Left lung (tissue), 10 donors: Measurements from ENCODE around the gene HIVEP1. TPM values are rescaled to one million over a fixed set of nuclear protein-coding genes. Genes with fewer than 3 reads are reported as not detected.

ENCODE experiments used
- ATAC-seq: fragments of 200-7000 bp; cut with Tn5 transposase; one replicate; pipeline ENCODE4 v1.9.1; 2020; ENCODE audit warnings: moderate library complexity
- DNase-seq, 4 donors: peaks; one replicate each; pipeline ENCODE4 v3.0.0-alpha.2; 2013 to 2020
- H3K27ac ChIP-seq, 2 donors: fragments of 200-600 bp; sonication (generic) in 1 of 2; one replicate each; pipeline versions ENCODE4 v1.5.0 to v1.8.0; 2020 to 2021
- H3K27me3 ChIP-seq, 2 donors: fragments of 200-600 bp; sonication (generic) in 1 of 2; one replicate each; pipeline versions ENCODE4 v1.5.0 to v1.8.0; 2020 to 2021
- H3K36me3 ChIP-seq, 2 donors: fragments of 200-600 bp; sonication (generic) in 1 of 2; one replicate each; pipeline versions ENCODE4 v1.5.0 to v1.8.0; 2020 to 2021
- H3K4me1 ChIP-seq, 2 donors: fragments of 200-600 bp; one replicate each; pipeline ENCODE4 v1.8.0; 2021
- H3K4me3 ChIP-seq, 2 donors: fragments of 200-600 bp; sonication (generic) in 1 of 2; one replicate each; pipeline versions ENCODE4 v1.5.0 to v1.8.0; 2020 to 2021; ENCODE audit warnings: mild to moderate bottlenecking in 1 of 2
- H3K9me3 ChIP-seq, 2 donors: fragments of 200-600 bp; sonication (generic) in 1 of 2; one replicate each; pipeline versions ENCODE4 v1.5.0 to v1.8.0; 2020 to 2021
- intact Hi-C, 2 donors: fragments of 100-400 bp; cut with DNase I; formaldehyde crosslinking; loops; one replicate each; pipeline versions ENCODE4 v1.11.2 to v1.14.2; 2022
- polyA plus RNA-seq, 6 donors: library from polyadenylated mRNA; unstranded; fragments of 120-200 nt; gene quantifications; one replicate each; pipeline ENCODE4 v1.2.1, GENCODE V29; 2013; ENCODE audit not compliant: insufficient read length in 6 of 6
- total RNA-seq, 2 donors: library from RNA; stranded (reverse); fragmentation: NEBNext Ultra II Directional; extraction: Animal tissue kit (Norgen Biotek cat#: 25700); gene quantifications; one replicate each; pipeline ENCODE4 v1.2.1, GENCODE V29; 2021
- TF ChIP-seq, protein P1 (sequence below), 2 donors: fragments of 200-600 bp; sonication (generic) in 1 of 2; IDR thresholded peaks; one replicate each; pipeline versions ENCODE4 v1.5.0 to v1.8.0; 2021; ENCODE audit warnings: antibody characterized with exemption in 2 of 2
- donor health status: DM: no; HTN: yes; CAD: no.
- donor health status: DM: no; HTN: no; CAD: no.

Gene HIVEP1
- total and polyA plus RNA-seq, 8 donors = 24.1 to 35.9 (median 29.0) TPM

DNA sequence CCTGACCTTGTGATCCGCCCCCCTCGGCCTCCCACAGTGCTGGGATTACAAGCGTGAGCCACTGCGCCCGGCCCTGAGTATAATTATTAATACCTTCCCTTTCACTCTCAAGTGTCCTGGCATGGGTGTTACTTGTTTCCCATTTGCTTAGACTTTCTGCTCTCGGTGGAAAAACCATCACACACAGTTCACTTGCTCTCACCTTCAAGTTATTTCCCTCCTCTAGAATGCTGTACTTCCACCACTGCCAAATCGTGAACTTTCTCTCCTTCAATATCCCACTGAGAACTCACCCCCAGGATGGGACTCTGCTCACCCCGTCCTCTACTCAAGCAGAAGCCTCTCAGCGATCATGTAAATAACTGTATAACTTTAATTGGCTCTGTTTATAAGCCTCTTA is 4.6 kb upstream of the HIVEP1 start:
- intact Hi-C loops = no loop called here
- no peak for DNase-seq
- Histone ChIP-seq H3K27me3 (no peaks in the 10 kb centered on the region), H3K4me3 (no peak overlapping the region), H3K36me3 (no peaks in the 10 kb centered on the region), H3K4me1 (peaks cover 5 to 25% of the 10 kb centered on the region in 2 donors), H3K9me3 (no peaks in the 10 kb centered on the region), H3K27ac (peak overlapping the region; percentile 97 to 98)
- TF ChIP-seq, protein P1, sequence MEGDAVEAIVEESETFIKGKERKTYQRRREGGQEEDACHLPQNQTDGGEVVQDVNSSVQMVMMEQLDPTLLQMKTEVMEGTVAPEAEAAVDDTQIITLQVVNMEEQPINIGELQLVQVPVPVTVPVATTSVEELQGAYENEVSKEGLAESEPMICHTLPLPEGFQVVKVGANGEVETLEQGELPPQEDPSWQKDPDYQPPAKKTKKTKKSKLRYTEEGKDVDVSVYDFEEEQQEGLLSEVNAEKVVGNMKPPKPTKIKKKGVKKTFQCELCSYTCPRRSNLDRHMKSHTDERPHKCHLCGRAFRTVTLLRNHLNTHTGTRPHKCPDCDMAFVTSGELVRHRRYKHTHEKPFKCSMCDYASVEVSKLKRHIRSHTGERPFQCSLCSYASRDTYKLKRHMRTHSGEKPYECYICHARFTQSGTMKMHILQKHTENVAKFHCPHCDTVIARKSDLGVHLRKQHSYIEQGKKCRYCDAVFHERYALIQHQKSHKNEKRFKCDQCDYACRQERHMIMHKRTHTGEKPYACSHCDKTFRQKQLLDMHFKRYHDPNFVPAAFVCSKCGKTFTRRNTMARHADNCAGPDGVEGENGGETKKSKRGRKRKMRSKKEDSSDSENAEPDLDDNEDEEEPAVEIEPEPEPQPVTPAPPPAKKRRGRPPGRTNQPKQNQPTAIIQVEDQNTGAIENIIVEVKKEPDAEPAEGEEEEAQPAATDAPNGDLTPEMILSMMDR (IDR thresholded peaks at IDR 0.05) = no peak
- ATAC-seq = no peak

DNA sequence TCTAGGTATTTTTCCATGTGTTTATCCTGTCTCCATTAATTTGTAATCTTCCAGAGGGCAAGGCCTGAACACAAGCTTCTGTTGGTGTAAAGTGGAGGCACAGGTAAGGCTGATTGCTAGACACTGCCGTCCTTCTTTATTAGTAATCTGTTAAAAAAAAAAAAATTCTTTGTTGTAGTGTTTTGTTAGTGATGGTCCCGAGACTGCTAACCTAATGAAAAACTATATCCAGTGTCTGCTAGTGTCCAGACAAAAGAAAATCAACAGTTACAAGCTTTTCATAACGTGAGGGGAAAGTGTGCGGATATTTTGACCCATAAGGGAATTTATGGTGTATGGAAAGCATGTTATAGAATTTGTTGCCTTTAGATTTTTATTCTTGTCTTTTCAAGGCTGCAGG is 4.2 kb upstream of the HIVEP1 start:
- TF ChIP-seq, protein P1 (IDR thresholded peaks at IDR 0.05) = no peak
- DNase-seq (no peak), ATAC-seq (no peak)
- Histone ChIP-seq H3K36me3 (no peaks in the 10 kb centered on the region), H3K4me1 (peaks cover 5 to 25% of the 10 kb centered on the region in 2 donors), H3K27ac (peak overlapping the region; percentile 97 to 98), H3K4me3 (peak overlapping the region; percentile 59 to 70), H3K9me3 (no peaks in the 10 kb centered on the region), H3K27me3 (no peaks in the 10 kb centered on the region)
- intact Hi-C loops = no loop called here

DNA sequence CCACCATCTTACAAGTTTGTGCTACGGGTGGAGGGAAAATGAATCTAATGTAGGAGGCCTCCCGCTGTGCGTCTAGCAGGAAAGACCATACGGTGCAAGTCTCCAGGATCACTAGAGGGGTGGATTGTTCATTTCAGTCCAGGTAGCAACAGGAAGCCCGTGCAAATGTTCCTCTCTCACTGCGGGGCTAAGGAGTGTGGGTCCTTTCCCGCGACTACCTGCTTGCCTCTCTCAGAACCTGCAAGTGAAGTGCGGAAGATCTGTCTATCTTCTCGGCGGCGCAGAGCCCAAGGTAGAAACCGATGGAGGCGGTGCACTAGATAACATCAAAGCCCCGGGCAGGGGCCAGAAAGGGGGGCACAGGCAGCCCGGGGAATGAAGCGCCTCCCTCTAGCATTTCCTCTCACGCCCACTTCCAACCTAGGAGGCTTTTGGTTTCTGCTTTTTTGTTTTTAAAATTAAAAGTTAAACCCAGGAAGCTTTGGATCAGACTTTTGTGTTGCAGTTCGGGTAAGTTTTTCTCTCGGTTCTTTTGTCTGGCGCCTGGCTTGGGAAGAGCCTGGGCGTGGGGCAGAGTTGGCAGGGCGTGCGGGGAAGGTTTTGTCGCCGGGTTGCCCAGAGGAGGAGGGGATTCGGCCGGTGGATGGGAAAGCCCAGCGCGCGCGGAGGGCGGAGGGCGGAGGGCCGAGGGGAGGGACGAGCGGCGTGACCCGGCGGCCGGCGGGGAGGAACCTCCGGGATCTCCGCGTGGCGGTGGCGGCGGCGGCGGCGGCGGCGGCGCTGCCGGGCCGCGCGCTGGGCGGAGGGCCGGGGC is 3.5 kb upstream of the HIVEP1 start:
- Histone ChIP-seq H3K36me3 (no peaks in the 10 kb centered on the region), H3K4me1 (peaks cover 5 to 32% of the 10 kb centered on the region in 2 donors), H3K9me3 (no peaks in the 10 kb centered on the region), H3K27ac (peak overlapping the region; percentile 97 to 98), H3K27me3 (no peaks in the 10 kb centered on the region), H3K4me3 (peak overlapping the region; percentile 59 to 70)
- DNase-seq = peak; percentile 78 to 98 (median 88)
- TF ChIP-seq, protein P1 (IDR thresholded peaks at IDR 0.05) = no peak
- intact Hi-C loops = no loop called here
- peak; percentile 53 for ATAC-seq

DNA sequence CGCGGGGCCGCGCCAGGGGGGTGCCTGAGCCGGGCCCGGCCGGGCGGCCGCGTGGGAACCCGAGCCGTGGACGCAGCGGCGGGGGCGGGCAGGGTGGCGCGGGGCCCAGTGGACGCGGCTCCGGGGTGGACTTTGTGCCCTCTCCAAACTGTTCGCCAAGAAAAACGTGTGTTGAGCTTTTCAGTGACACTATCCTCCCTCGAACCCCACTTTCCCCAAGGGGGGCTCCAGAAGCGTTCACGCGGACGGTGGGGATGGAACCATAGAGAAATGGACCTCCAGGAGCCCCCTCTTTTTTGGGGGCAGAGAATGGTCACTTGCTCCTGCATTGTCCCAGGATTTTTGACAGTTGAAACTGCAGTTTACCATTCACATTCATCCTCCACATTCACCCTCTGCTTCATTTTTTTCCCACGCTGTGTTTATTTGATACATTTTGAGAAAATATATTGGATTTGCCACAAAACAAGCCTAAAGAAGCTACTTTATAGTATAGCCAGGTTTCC is 2.9 kb upstream of the HIVEP1 start:
- TF ChIP-seq, protein P1 (IDR thresholded peaks at IDR 0.05) = no peak

DNA sequence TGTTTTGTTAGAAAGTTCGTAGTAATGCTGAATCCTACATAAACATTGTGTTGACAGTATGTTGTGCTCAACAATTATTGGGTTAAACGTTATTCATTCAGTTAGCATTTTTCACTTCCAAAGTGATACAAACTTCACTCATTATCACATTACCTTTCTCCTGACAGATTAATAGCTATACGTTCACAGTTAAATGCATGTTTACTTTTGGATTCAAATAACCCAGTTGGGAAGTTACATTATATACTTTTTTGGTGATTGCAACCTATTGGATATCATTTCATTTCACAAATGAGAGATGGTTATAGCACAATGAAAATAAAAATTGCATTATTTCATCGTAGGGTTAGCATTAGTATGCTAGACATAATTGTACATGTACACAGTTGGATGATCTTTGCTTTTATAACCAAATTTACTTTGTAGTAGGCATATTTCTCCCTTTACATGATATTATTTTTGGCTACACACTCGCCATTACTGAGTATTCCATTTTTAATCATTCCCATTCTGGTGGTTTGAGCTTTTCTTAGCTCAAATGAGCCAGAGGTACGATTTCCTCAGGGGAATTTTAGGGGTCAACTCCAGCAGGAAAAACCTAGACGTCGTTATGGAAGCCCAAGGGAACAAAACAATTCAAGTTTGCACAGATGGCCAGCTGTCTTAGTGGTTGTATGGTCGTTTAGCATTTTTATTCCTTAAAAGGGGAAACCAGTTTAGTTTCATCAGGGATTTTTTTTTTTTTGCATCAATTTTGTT is 2.1 kb upstream of the HIVEP1 start:
- TF ChIP-seq, protein P1 (IDR thresholded peaks at IDR 0.05) = no peak
- no peaks in the 10 kb centered on the region for H3K27me3 ChIP-seq
- no peaks in the 10 kb centered on the region for H3K36me3 ChIP-seq
- DNase-seq (peak in 1 of 4 donors; percentile 60), ATAC-seq (no peak)
- peaks cover 5 to 42% of the 10 kb centered on the region in 2 donors for H3K4me1 ChIP-seq
- no peaks in the 10 kb centered on the region for H3K9me3 ChIP-seq
- intact Hi-C loops = no loop called here
- H3K4me3 ChIP-seq = peak overlapping the region; percentile 44 to 70
- peak overlapping the region; percentile 97 to 98 for H3K27ac ChIP-seq

More for the DNA sequence above, 2.9 kb upstream of the HIVEP1 start:
- intact Hi-C loops = no loop called here
- H3K27me3 ChIP-seq = no peaks in the 10 kb centered on the region
- peak overlapping the region; percentile 48 to 70 for H3K4me3 ChIP-seq
- no peaks in the 10 kb centered on the region for H3K36me3 ChIP-seq
- DNase-seq (no peak), ATAC-seq (no peak)
- no peaks in the 10 kb centered on the region for H3K9me3 ChIP-seq
- H3K4me1 ChIP-seq = peaks cover 5 to 39% of the 10 kb centered on the region in 2 donors
- H3K27ac ChIP-seq = peak overlapping the region; percentile 97 to 98
